LNCAP (cell line): ENCODE results near the gene TTC8.
A peak's percentile ranks its signal among the peaks of the same experiment; 100 is the strongest.

ENCODE experiments used
- CTCF ChIP-seq: fragments of 450-650 bp; IDR thresholded peaks from 2 replicates; pipeline ENCODE4 v1.5.1; 2017; ENCODE audit warnings: mild to moderate bottlenecking

Gene TTC8

GRCh38 chr14:88863167-88863566, 38.7 kb downstream of the TTC8 start:
- TF ChIP-seq CTCF = no peak

- TF ChIP-seq CTCF = no peak
These were observed 39.7 kb downstream of the TTC8 start for GRCh38 chr14:88864198-88864597.

- TF ChIP-seq CTCF = no peak
These were observed 41.9 kb downstream of the TTC8 start for GRCh38 chr14:88866305-88866704.

GRCh38 chr14:88868558-88869159, 44.2 kb downstream of the TTC8 start:
- TF ChIP-seq CTCF = peak; percentile 67

- no peak for TF ChIP-seq CTCF
These were observed 46.3 kb downstream of the TTC8 start for GRCh38 chr14:88870777-88871176.

GRCh38 chr14:88871429-88871828, 47.0 kb downstream of the TTC8 start:
- no peak for TF ChIP-seq CTCF

- no peak for TF ChIP-seq CTCF
These were observed 48.5 kb downstream of the TTC8 start for GRCh38 chr14:88872976-88873375.

GRCh38 chr14:88877192-88877591, 52.7 kb downstream of the TTC8 start:
- TF ChIP-seq CTCF = no peak
